Liver (tissue), 9 donors: ENCODE data around the gene KRTAP9-2. TPM values are rescaled to one million over a fixed set of nuclear protein-coding genes. Genes with fewer than 3 reads are reported as not detected.

Experiments
- DNase-seq: peaks from one replicate; pipeline ENCODE4 v3.0.0-alpha.2; 2017; ENCODE audit warnings: low spot score
- H3K27ac ChIP-seq, 2 donors: one replicate each; pipeline ENCODE4 v1.7.0; 2013; ENCODE audit warnings: inconsistent platforms in 2 of 2, low read length in 2 of 2, control low read depth in 1 of 2, low read depth in 1 of 2, mild to moderate bottlenecking in 1 of 2
- H3K27me3 ChIP-seq, 4 donors: one replicate each; pipeline versions ENCODE4 v1.6.1 to v1.7.0; 2013; ENCODE audit warnings: low read length in 3 of 4, inconsistent platforms in 1 of 4, mild to moderate bottlenecking in 1 of 4, moderate library complexity in 1 of 4; ENCODE audit not compliant: control insufficient read depth in 4 of 4, insufficient read depth in 4 of 4
- H3K36me3 ChIP-seq, 4 donors: one replicate each; pipeline versions ENCODE4 v1.6.1 to v1.7.0; 2013; ENCODE audit warnings: low read length in 3 of 4, mild to moderate bottlenecking in 3 of 4, low read depth in 1 of 4, moderate library complexity in 1 of 4; ENCODE audit not compliant: control insufficient read depth in 4 of 4, insufficient read depth in 3 of 4
- H3K4me1 ChIP-seq, 4 donors: one replicate each; pipeline versions ENCODE4 v1.6.1 to v1.7.0; 2013; ENCODE audit warnings: low read length in 3 of 4, mild to moderate bottlenecking in 3 of 4, moderate library complexity in 1 of 4; ENCODE audit not compliant: control insufficient read depth in 4 of 4, insufficient read depth in 4 of 4
- H3K4me3 ChIP-seq, 3 donors: one replicate each; pipeline versions ENCODE4 v1.6.1 to v1.7.0; 2013; ENCODE audit warnings: low read length in 3 of 3, control low read depth in 1 of 3, low read depth in 1 of 3, mild to moderate bottlenecking in 1 of 3
- H3K9ac ChIP-seq, 2 donors: one replicate each; pipeline ENCODE4 v1.7.0; 2013; ENCODE audit warnings: low read length in 2 of 2, mild to moderate bottlenecking in 2 of 2, moderate library complexity in 2 of 2, control low read depth in 1 of 2, low read depth in 1 of 2
- H3K9me3 ChIP-seq, 4 donors: one replicate each; pipeline versions ENCODE4 v1.6.1 to v1.7.0; 2013; ENCODE audit warnings: low read length in 3 of 4; ENCODE audit not compliant: control insufficient read depth in 4 of 4
- EGR1 ChIP-seq, 2 donors: IDR thresholded peaks; 2 replicates each; pipeline ENCODE4 v1.6.1; 2016 to 2018; ENCODE audit warnings: antibody characterized with exemption in 2 of 2, low read depth in 2 of 2
- FOXA1 ChIP-seq: IDR thresholded peaks from 2 replicates; pipeline ENCODE4 v1.6.1; 2016; ENCODE audit warnings: antibody characterized with exemption
- FOXA2 ChIP-seq: IDR thresholded peaks from 2 replicates; pipeline ENCODE4 v1.6.1; 2016; ENCODE audit warnings: antibody characterized with exemption
- GABPA ChIP-seq, 2 donors: IDR thresholded peaks in 1 of 2; conservative IDR thresholded peaks in 1 of 2; 2 replicates each; pipeline ENCODE4 v1.6.1; 2016; ENCODE audit warnings: antibody characterized with exemption in 2 of 2, mild to moderate bottlenecking in 1 of 2, moderate library complexity in 1 of 2
- HNF4A ChIP-seq, 2 donors: conservative IDR thresholded peaks; 2 replicates each; pipeline ENCODE4 v1.6.1; 2016; ENCODE audit warnings: antibody characterized with exemption in 2 of 2, mild to moderate bottlenecking in 2 of 2
- HNF4G ChIP-seq: IDR thresholded peaks from 2 replicates; pipeline ENCODE4 v1.6.1; 2016; ENCODE audit warnings: antibody characterized with exemption
- RAD21 ChIP-seq, 2 donors: IDR thresholded peaks; 2 replicates each; pipeline ENCODE4 v1.6.1; 2016; ENCODE audit warnings: antibody characterized with exemption in 2 of 2, mild to moderate bottlenecking in 2 of 2
- SP1 ChIP-seq: IDR thresholded peaks from 2 replicates; pipeline ENCODE4 v1.6.1; 2018; ENCODE audit warnings: antibody characterized with exemption, mild to moderate bottlenecking
- TAF1 ChIP-seq: conservative IDR thresholded peaks from 2 replicates; pipeline ENCODE4 v1.6.1; 2016; ENCODE audit warnings: antibody characterized with exemption, mild to moderate bottlenecking
- YY1 ChIP-seq: IDR thresholded peaks from 2 replicates; pipeline ENCODE4 v1.6.1; 2016; ENCODE audit warnings: antibody characterized with exemption, mild to moderate bottlenecking
- WGBS: extraction: QIAGEN DNeasy Blood & Tissue Kit; methylation state at CpG from one replicate; pipeline ENCODE4 v1.1.7; 2013; 5-methylcytosine and 5-hydroxymethylcytosine counted together
- polyA plus RNA-seq, 2 donors: library from polyadenylated mRNA; stranded (reverse) in 1 of 2; unstranded in 1 of 2; fragments of 200-250 nt in 1 of 2; fragments of >200 nt in 1 of 2; fragmentation: Nextera tagmentation in 1 of 2; extraction: Ambion mirVana in 1 of 2; gene quantifications; one replicate each; pipeline versions ENCODE4 v1.2.1 to v1.2.3, GENCODE V29; 2013 to 2015
- total RNA-seq, 2 donors: library from RNA; depleted of rRNA; stranded (reverse); fragments of >200 nt; gene quantifications; one replicate each; pipeline ENCODE4 v1.2.3, GENCODE V29; 2014
- TF ChIP-seq, protein P1 (sequence below): IDR thresholded peaks from 2 replicates; pipeline ENCODE4 v1.6.1; 2016; ENCODE audit warnings: antibody characterized with exemption, mild to moderate bottlenecking
- TF ChIP-seq, protein P2 (sequence below): IDR thresholded peaks from 2 replicates; pipeline ENCODE4 v1.6.1; 2016; ENCODE audit warnings: antibody characterized with exemption
- TF ChIP-seq, protein P3 (sequence below): IDR thresholded peaks from 2 replicates; pipeline ENCODE4 v1.6.1; 2016; ENCODE audit warnings: antibody characterized with exemption
- TF ChIP-seq, protein P4 (sequence below): IDR thresholded peaks from 2 replicates; pipeline ENCODE4 v1.6.1; 2016; ENCODE audit warnings: antibody characterized with exemption
- donor health status: healthy.
- donor health status: healthy.
- donor health status: healthy.
- donor health status: healthy.
- donor health status: healthy.

Gene KRTAP9-2
- total and polyA plus RNA-seq, 4 donors, result not detected

DNA sequence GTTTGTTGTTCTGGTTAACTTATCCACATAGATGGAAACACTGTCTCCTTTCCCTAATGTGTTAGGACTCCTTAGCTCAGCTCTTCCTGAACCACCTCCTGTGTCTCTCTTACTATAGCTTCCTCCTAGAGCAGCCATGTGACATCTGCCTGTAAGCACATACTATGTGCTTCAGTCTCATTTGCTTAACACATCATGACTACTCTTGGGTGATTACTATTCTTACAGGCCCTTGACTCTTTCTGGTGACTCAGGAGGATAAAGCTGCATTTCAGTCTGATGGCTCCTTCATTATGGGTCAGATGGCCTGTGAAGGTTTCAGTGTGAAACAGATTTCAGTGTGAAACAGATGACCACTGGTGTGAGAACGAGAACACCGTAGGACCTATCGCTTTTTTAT is 48.1 kb upstream of the KRTAP9-2 start (continued):
- TF ChIP-seq, protein P1, sequence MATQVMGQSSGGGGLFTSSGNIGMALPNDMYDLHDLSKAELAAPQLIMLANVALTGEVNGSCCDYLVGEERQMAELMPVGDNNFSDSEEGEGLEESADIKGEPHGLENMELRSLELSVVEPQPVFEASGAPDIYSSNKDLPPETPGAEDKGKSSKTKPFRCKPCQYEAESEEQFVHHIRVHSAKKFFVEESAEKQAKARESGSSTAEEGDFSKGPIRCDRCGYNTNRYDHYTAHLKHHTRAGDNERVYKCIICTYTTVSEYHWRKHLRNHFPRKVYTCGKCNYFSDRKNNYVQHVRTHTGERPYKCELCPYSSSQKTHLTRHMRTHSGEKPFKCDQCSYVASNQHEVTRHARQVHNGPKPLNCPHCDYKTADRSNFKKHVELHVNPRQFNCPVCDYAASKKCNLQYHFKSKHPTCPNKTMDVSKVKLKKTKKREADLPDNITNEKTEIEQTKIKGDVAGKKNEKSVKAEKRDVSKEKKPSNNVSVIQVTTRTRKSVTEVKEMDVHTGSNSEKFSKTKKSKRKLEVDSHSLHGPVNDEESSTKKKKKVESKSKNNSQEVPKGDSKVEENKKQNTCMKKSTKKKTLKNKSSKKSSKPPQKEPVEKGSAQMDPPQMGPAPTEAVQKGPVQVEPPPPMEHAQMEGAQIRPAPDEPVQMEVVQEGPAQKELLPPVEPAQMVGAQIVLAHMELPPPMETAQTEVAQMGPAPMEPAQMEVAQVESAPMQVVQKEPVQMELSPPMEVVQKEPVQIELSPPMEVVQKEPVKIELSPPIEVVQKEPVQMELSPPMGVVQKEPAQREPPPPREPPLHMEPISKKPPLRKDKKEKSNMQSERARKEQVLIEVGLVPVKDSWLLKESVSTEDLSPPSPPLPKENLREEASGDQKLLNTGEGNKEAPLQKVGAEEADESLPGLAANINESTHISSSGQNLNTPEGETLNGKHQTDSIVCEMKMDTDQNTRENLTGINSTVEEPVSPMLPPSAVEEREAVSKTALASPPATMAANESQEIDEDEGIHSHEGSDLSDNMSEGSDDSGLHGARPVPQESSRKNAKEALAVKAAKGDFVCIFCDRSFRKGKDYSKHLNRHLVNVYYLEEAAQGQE, result no peak
- no peak for TF ChIP-seq RAD21 (IDR thresholded peaks at IDR 0.05)

DNA sequence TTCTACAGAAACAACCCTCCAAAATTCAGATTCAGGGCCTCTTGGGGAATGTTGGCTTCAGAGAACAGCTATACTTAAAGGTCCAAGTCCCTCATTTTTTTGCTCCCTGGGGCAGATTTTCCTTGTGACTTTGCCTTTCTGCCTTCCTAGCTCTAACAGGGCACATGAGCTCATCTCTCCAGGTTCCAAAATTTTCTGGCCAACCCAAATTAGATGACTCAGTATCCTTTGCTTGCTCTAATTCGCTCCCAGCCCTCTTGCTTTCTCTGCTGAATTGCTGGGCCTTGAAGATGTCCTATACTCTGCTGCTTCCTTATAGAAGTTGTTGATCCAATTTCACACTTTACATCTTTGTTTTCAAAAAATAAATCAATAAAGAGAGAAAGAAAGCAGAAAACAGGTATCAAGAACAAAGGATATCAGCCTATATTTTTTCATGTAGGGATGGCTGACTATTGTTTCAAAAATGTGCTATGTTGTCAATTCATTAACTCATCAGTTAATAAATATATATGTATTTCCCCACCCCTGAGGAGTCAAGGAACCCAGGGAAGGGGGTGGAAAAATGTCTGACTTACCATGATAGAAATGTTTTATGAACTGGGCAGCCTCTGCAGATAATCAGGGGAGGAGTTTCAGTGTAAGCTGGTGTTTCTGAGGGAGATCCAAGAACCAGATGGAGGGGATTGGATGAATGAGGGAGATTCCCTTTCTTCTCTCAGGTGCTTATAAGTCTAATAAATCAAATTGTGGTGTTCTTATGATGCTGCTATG is 47.4 kb upstream of the KRTAP9-2 start:
- no peak overlapping the region for H3K9ac ChIP-seq
- no peaks in the 10 kb centered on the region for H3K36me3 ChIP-seq
- no peak for DNase-seq
- no peaks in the 10 kb centered on the region for H3K4me1 ChIP-seq
- H3K9me3 ChIP-seq, result no peaks in the 10 kb centered on the region
- no peak overlapping the region for H3K4me3 ChIP-seq
- no peak overlapping the region for H3K27ac ChIP-seq
- TF ChIP-seq, protein P1, result no peak
- TF ChIP-seq FOXA2 (no peak), GABPA (IDR thresholded peaks at IDR 0.05 in 1 of 2, conservative IDR thresholded peaks at IDR 0.05 in 1 of 2) (no peak), SP1 (no peak), TAF1 (no peak), HNF4A (conservative IDR thresholded peaks at IDR 0.05) (no peak), YY1 (no peak), FOXA1 (no peak), EGR1 (IDR thresholded peaks at IDR 0.05; ENCODE audit: low read depth in 2 of 2) (no peak), HNF4G (no peak)
- TF ChIP-seq, protein P2, sequence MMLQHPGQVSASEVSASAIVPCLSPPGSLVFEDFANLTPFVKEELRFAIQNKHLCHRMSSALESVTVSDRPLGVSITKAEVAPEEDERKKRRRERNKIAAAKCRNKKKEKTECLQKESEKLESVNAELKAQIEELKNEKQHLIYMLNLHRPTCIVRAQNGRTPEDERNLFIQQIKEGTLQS, result no peak
- TF ChIP-seq, protein P3, sequence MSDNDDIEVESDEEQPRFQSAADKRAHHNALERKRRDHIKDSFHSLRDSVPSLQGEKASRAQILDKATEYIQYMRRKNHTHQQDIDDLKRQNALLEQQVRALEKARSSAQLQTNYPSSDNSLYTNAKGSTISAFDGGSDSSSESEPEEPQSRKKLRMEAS, result no peak
- TF ChIP-seq, protein P4, sequence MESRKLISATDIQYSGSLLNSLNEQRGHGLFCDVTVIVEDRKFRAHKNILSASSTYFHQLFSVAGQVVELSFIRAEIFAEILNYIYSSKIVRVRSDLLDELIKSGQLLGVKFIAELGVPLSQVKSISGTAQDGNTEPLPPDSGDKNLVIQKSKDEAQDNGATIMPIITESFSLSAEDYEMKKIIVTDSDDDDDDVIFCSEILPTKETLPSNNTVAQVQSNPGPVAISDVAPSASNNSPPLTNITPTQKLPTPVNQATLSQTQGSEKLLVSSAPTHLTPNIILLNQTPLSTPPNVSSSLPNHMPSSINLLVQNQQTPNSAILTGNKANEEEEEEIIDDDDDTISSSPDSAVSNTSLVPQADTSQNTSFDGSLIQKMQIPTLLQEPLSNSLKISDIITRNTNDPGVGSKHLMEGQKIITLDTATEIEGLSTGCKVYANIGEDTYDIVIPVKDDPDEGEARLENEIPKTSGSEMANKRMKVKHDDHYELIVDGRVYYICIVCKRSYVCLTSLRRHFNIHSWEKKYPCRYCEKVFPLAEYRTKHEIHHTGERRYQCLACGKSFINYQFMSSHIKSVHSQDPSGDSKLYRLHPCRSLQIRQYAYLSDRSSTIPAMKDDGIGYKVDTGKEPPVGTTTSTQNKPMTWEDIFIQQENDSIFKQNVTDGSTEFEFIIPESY, result no peak
- H3K27me3 ChIP-seq, result peaks cover 0 to 5% (median 0%) of the 10 kb centered on the region in 4 donors
- WGBS, result 89% methylated on average over 1 of the region's 1 CpG
